ENCODE data around the gene BANK1.
"Not testable (repeated sequence)": the region's sequence is repeated elsewhere in the genome, so short reads cannot be mapped to it uniquely, and the experiment has no call there.

BANK1 gene

DNA sequence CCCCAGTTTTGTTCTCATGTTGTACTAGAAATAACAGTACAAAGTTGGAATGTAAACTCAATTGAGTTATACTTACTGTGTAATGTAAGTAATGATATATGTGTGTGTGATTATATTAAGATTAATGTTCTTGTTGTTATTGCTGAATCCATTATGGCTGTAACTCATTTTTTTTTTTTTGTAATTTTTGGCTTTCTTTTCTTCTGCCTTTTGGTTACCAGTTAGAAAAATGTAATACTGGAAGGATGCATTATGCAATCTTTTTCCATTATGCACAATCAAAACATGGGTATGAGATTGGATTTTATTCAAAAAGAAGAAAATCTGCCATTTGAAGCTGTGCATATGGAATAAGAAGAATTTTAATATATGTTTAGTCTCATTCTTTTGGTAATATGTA is 34.0 kb downstream of the BANK1 start:
- DNase-seq = no peak

DNA sequence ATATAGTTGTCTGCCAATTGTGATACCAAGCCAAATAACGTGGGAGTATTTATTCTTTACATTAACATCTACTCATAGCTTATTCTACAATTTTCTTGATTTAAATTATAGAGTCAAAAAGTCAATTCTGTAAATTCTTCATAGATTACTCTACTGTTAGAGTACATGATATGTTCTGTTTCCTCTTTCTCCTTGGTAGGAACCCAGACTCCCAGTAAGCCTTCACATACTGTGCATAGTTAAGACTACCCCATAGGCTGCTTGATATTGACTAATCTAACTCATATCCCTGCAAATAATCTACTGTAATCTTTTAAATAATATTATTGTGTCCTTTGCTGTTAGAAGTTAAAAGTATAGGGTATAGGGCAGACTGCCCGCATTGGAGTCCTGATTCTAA is 35.4 kb downstream of the BANK1 start:
- no peak for DNase-seq

DNA sequence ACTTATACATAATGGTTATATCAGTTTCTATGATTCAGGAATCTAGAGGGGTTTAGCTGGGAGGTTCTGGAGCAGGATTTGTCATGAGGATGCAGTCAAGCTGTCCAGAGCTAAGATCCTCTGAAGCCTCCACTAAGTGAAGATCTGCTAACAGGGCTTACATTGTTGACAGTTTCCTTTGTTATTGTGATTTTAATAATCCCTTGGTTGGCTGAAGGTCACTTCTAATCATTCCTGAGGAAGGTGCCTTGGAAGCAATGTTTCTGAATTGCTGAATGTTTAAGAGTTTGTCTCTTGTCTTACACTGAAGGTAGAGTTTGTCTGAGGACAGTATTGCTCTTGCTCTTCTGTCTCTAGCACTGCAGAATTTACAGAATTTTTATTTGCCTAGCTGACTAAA is 41.3 kb downstream of the BANK1 start:
- no peak for DNase-seq

DNA sequence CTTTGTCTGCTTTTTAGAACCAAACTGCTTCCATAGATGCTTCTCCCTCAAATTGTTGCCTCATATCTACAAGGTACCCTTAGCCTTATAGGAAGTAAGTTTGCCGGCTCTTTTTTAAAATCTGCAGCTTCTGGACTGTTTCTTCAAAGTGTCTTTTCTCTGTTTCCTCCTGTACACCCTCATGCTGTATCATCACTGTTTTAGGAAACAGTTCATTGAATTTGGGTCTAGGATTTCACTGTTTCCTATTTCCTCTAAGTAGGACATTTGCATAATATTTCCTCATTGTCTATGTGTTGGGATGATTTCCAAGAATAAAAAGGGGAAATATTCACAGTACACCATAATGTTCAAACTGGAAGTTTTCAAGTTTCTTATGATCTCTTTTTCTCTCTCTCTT is 43.0 kb downstream of the BANK1 start:
- no peak for DNase-seq

DNA sequence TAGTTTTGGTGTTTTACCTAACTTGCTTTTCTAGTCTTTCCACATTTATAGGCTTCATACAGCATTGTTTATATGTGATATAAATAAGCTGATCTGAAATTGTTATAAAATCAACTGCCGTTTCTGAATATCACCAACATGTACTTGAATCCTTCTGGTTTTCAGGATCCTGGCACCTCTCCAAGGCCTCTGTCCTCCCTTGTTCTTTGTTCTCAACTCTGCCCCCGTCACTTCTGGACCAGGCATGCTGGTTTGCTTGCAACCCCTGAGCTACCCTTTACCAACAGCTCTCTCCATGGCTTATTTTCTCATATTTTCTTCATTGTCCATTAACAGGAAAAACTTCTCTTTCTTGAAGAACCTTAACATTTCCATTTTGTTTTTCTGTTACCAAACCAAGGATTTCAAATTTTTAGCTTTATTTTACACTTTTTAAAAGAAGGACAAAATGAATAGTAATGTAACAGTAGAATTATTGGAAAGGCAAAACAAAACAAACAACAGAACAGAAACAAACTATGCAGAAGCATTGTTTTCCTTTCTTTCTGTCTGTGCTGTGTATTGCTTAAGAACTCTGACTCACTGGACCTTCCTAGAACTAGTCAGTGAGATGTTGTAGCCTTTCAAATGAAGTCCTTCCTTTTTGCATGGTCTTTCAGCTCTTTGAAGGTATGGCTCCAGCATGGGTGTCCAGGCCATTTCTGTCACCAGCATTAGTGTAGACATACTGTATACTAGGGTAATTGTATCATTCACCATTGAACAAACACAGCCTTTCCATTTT is 44.8 kb downstream of the BANK1 start:
- no peak for DNase-seq

DNA sequence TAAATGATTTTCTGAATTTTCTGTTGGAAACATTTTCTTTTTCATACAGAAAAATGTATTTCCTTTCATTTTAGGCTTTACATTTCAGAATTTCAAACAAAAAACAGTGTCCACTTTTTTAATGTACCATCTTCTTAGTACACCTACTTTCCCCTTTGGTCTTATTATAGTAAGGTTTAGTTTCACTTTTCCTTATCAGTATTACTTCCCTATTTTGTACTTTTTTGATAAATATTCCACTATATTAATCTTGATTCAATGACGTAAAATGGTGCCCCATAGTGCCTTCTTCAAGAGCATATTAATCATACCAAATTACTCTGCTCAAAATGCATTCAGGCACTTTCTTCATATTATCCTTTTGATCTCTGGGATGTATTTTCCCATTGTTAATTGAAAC is 52.5 kb downstream of the BANK1 start:
- no peak for DNase-seq

DNA sequence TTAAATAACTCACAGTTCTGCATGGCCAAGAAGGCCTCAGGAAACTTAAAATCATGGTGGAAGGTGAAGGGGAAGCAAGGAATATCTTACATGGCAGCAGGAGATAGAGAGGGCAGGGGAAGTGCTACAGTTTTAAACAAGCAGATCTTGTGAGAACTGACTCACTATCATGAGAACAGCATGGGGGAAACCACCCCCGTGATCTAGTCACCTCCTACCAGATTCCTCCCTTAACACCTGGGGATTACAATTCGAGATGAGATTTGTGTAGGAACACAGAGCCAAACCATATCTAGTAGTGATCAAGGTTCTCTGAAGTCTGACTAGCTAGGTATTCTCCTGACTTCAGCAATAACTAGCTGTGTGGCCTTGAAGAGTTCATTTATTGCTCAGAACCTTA is 56.0 kb downstream of the BANK1 start:
- no peak for DNase-seq

DNA sequence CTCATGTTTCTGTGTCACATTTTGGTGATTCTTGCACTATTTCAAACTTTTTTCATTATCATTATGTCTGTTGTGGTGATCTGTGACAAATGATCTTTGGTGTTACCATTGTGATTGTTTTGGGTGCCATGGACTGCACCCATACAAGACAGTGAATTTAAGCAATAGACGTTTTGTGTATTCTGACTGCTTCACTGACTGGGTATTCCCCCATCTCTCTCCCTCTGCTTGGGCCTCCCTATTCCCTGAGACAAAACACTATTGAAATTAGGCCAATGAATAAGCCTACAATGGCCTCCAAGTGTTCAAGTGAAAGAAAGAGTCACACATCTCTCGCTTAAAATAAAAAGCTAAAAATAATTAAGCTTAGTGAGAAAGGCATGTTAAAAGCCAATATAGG is 60.2 kb downstream of the BANK1 start:
- no peak for DNase-seq

DNA sequence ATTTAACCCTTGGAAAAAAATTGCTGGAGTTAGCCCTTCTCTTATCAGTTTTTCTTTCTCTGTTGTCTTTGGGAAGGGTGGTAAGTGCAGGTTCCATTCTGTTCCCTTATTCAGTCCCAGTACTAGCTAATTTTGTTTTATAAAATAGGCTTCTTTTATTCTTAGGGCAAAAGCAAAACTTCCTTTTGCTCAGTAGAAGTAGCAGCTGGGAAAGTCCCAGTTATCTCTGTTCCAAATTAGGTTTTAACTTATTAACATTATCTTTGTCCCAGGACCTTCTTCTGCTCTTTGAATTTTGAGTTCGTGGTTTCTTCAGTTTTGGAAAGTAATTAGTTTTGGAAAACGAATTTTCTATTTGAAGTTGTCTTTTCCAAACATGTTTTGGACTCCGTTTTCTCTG is 61.1 kb downstream of the BANK1 start:
- no peak for DNase-seq

DNA sequence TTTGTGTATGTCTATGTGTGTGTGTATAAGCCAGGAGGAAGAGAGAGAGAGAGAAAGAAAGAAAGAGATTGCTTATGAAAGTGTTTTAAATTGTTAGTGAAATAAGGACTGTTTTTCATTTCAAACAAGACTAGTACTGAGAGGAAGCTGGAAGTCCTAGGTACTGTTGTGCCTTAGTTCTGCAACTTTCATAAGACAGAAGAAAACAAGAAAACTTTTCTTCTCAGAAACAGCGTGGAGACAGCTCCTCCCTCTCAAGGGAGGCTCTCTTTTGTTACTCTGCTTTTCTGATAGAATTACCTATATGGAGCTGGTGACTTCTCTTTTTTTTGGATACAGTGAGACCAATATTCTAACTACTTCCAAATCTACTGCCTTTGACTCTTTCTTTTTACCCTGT is 62.5 kb downstream of the BANK1 start:
- no peak for DNase-seq

DNA sequence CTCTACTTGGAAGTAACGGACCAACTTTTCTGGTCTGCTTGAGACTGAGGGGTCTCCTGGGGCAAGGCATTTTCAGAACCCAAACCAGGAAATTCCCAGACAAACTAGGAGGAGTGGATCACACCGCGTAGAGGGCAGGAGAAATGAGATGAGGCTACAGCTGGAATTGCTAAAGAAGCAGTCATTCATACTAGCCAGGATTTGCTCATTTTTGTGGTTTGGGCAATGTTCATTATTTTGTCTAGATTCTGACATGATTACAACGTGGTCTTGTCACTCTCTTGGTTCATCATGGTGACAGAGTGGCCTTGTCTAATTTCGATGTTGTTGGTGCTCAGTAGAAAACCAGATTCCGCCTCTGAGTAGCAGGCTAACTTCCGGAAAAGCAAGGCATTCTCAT is 63.2 kb downstream of the BANK1 start:
- no peak for DNase-seq

DNA sequence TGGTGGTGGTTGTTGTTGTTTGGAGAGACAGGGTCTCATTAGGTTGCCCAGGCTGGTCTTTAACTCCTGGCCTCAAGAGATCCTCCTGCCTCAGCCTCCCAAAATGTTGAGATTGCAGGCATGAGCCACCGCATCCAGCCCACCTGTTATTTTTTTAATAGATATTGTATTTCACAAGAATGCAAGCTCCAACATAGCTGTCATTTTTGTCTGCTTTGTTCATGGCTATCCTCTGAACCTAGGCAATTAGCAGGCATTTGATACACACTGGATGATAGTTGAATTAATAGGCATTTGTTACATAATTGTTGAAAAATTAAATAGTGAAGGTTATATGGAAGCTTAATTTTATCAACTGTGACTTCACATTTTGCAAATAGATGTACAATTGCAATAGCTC is 64.7 kb downstream of the BANK1 start:
- no peak for DNase-seq

DNA sequence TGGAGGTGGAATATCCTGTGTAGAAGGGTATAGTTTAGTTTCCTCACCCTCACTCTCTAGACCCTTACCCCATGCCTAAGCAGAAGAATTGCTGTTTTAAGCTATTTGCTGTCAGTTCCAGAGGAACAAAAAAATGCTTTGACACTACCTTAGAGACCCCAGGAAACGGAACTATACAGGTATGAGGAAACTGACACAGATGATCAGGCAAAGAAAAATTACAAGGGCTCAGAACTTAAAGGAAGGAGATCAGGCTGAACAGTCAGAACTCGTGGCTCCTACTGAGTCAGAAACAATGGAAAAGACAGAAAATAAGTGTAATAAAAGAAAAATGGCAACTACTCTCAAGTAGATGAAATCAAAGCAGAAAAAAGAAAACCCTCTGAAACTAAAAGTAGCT is 65.6 kb downstream of the BANK1 start:
- DNase-seq = no peak

DNA sequence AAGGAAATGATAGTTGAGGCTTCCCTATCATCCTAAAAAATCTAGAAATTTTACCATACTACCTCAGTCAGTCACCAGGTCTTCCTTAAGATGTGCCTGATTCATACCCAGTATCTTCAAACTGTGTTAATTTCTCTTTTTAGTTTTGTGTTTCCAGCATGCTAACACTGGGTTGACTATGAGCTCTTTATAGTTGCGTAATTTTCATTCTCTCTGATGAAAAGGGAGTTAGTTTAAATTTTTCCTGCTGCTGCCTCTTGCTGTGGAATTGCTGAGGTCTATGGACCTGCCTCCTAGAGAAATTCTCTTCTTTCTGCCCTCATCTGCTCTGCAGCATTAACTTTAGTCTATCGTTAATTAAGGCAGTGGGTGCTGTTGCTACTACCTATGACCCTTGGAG is 66.6 kb downstream of the BANK1 start:
- DNase-seq = no peak

DNA sequence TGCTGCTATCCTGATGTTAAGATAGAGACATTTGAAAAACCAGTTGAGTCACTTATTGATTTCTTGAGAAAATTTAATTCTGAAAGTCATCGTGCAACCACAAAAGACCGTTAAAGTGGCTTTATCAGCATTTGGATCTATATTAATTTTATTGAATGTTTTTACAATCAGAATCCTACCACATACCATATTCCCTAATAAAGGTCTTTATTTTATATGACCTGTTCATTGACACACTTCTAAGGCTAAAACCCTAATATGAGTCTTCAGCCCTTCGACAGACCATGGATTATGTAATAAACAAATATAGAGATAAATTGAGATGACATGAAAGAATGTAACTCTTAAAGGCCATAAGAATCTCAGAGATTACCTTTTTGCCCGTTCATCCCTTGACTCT is 68.1 kb downstream of the BANK1 start:
- DNase-seq = no peak

DNA sequence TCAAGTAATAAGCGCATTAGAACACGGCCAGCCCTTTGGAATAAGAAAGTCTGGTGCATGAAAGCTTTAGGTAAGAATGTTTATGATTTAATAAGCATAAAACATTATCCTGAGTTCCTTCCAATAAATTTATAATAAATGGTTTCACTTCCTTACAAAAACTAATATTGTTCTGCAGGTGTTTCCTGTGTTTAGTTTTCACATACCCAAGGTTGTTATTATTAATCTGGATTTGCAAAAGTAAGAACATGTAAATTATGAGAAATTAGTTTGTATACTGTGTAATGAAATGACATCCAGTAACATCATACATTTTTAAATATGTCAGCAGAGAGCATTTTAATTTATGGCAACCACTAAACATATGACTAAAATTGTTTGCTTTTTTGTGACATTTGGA is 72.1 kb downstream of the BANK1 start:
- DNase-seq = no peak

DNA sequence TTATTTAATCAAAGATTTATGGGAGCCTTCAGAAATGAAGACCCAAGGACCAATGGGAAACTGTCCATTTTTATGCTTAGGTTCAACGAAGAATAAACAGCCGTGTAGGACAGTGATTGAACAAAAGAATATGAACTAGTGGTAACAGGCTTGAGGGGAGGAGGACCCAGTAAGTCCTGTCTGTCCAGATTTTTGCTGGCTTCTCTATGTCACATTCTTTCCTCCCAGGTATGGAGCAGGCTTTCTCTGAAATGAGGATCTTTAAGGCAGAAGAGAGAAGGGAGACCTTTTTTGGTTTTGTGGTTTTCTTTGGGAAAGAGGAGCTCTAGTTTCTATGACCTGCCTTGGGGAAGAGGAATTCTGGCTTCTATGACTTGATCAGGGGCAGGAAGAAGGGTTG is 74.1 kb downstream of the BANK1 start:
- DNase-seq = no peak

DNA sequence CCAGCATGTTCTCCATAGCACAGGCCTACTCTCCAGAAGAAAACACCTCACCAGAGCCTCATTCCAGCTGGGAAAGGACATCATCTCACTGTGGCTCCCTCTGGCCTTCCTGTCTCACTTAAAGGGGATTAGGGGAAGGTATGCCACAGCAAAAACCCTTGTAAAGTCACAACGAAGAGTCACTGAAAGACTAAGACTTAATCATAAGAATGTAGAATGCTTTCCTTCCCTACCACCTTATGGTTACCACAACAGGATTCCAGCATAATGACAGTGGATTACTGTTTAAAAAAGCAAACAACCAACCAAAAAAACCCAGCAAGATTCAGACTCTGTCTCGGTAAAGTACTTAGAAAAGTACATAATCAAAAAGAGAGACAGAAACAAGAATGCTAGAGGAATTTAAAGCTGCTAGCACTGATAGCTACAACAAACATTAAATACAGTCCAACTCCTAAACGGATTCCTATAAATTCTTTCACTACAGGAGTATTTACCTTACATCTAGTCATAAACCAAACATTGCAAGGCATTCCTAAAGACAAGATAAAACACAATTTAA is 75.1 kb downstream of the BANK1 start:
- DNase-seq = no peak

DNA sequence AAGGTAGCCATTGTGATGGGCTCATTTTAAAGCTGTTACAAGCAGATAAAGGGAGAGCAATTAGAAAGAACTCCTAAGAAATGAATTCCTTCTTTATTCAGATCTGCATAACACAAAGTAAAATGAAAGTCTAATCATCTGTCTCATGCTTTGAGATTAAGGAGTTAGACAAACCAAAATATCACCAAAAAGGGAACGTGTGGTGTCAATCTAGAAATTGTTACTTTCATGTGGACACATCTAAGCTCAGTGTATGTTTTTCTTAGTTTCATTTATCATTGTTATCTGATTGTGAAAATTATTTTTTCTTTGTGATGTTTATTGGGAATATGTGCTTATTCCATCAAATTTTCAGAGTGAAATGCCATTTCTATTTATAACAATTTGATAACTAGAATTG is 80.3 kb downstream of the BANK1 start:
- no peak for DNase-seq

DNA sequence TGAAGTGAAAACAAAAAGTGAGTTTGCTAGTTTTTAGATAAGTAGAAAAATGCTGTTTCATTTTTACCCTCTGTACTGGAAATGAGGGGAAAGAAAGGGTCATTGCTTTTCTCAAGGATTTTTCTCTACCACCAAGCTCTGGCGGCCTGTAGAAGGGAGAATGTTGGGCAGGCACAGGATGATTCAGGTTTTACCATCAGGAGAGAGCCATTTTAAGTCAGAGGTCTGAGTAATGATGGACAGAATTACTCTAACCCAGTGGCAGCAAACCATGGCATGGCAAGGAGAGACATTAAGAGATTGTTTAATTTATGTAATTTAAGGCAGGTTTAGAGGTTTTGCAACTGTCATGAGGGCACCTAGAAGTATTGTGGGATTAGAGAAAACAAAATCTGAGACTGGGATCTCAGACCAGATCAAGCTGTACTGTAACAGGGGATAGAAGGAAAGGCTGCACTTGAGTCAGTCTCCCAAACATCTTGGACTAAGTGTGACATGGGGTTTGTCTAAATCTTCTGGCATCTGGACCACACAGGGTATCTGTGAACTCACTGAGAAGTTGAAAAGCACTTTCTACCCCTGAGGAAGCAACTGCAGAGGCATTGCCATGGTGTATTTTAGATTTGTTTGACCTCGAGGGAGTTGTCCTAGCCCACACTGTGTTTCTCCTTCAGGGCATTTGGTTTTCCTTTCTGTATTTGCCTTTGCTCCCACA is 81.6 kb downstream of the BANK1 start:
- no peak for DNase-seq

DNA sequence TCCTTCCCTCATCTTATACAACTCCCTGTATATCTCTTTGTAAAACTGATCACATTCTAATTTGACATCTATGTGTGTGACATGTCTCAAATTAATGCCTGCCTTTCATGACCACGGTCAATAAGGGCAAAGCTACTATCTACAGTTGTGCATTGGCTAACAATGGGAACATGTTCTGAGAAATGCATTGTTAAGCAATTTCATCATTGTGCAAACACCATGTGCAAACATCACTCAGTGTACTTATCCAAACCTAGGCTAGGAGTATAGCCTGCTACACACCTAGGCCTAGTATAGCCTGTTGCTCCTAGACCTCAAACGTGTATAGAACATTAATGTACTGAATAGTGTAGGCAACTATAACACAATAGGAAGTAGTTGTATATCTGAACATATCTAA is 95.0 kb downstream of the BANK1 start:
- DNase-seq = no peak

DNA sequence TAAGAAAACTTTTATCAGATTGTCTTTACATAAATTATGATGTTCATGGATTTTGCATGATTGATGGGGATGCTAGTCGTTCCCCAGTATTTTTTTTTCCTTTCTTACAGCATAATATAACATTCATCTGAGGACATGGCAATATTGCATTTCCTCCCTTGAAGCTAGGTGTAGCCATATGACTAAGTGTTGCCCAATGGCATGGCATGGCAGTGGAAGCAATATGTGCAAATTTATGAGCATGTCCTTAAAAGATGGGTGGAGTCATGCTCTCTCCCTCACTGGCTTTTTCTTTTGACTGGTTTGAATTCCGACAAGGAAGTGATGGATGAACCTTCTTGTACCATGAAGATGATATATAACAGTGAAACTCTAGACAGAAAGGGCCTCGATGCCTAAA is 96.3 kb downstream of the BANK1 start:
- DNase-seq = no peak

DNA sequence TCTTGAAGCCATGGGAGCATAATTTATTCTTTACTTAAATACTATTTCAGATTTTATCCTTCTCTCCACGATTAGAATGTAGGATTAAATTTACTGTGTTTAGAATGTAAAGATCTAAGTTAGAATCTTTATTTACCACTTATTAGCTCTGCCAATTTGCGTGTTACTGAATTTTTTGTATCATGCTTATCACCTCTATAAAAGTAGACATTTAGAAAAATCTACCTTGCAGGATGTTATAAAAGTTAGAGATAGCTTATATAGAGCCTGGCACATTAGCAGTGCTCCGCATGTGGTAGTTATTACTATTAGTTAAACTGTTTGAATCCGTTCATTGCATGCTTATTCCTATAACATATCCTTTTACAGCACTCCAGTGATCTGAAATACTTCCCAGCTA is 97.9 kb downstream of the BANK1 start:
- no peak for DNase-seq

DNA sequence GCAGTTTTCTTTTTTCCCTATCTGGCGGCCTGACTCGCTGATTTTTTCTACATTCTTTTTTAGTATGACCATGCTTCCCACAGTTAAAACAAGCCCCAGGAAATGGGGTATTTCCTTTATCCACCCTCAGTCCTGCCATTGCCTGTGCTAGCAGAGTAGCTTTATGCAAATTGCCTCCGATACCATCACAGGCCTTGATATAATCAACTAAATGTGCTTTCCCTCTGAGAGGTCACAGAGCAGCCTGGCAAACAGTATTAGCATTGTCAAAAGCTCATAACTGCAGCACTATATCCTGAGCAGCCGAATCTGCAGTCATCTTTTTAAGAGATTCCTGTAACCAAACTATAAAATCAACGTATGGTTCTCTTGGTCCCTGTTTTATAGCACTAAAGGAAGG is 115.0 kb downstream of the BANK1 start:
- not testable (repeated sequence) for DNase-seq
